Endometrium (tissue), 2 donors: ENCODE data around the gene PDHX.

Experiments
- FAIRE-seq: peaks from 2 replicates; lab custom pipeline; 2012; peaks lifted over from hg19 to GRCh38; lab: Jason Lieb, UNC
- donor health status: control.
- donor health status: control.

The PDHX gene

GRCh38 chr11:34957606-34958005 is 41.2 kb downstream of the PDHX start:
- no peak for FAIRE-seq

DNA sequence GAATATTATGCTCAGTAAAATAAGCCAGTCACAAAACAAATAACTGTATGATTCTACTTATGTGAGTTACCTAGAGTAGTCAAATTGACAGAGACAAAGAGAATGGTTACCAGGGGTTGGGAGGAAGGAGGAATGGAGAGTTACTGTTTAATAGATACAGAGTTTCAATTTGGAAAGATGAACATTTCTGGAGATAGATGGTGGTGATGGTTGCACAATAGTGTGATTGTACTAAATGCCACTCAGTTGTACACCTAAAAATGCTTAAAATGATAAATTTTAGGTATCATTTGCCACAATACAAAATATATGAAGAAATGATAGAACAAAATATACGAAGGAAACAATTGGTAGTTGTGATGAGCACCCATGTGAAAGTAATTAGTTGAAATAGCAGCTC is 43.4 kb downstream of the PDHX start:
- no peak for FAIRE-seq

DNA sequence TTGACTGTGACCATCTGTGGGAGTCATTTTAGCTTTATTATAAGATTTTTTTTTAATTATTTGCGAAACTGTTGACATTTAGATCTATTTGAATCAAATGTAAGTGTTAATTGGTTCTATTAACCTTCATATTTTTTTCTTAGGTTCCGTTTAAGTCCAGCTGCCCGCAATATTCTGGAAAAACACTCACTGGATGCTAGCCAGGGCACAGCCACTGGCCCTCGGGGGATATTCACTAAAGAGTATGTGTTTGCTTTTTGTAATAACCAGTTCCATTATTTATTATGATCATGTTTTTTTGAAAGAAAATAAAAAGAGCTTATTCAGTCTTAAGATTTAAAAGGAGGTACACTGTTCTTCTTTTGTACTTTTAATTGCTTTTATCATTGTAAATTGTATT is 43.9 kb downstream of the PDHX start:
- FAIRE-seq = no peak

DNA sequence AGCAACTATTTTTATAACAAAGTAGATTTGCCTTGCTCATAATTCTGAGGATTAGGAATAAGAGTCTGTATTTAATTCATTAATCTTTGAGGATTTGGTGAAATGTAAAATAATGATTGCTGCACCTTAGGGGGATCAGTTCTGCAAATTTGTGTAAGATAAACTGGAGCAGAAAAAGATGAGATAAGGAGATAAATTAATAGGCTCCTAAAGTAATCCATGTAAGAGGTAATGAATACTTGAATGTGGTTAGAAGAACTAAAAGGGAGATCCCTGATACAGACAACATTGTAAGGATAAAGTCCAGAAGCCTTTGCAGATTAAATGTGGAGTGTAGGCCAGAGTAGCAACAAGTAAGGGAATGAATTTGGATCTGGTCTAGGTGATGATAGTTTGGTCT is 45.6 kb downstream of the PDHX start:
- FAIRE-seq = no peak

GRCh38 chr11:34963351-34963750 is 46.9 kb downstream of the PDHX start:
- no peak for FAIRE-seq

- FAIRE-seq = peak; percentile 45
Measured at GRCh38 chr11:34964610-34965331, 48.4 kb downstream of the PDHX start.

DNA sequence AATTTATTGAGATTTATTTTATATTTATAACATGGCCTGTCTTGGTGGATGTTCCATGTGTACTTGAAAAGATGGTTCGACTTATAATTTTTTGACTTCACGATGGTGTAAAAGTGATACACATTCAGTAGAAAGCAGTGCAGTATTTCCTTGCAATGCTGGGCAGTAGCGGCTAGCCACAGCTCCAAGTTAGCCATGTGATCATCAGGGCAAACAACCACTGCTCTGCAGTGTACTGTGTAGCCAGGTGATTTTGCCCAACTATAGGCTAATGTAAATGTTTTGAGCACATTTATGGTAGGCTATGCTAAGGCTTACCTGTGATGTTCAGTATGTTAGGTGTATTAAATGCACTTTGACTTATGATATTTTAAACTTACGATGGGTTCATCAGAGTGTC is 52.4 kb downstream of the PDHX start:
- FAIRE-seq = no peak

GRCh38 chr11:34970033-34970432 is 53.6 kb downstream of the PDHX start:
- FAIRE-seq = no peak

- peak; percentile 48 for FAIRE-seq
Measured at GRCh38 chr11:34970480-34970879, 54.1 kb downstream of the PDHX start.

DNA sequence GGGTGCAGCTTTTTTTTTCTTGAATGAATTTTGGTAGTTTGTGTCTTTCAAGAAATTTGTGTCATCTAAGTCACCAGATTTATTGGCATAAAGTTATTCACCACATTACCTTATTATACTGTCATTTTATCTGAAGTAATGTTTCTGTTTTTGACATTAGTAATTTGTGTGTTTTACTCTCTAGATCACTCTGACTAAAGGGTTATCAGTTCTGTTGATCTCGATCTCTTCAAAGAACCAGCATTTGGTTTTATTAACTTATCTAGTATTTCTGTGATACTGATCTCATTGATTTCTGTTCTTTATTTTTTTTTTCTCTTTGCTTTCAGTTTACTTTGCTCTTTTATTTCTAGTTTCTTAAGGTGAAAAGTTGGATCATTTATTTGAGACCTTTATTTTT is 55.5 kb downstream of the PDHX start:
- FAIRE-seq = peak; percentile 31

- FAIRE-seq = no peak
Measured at GRCh38 chr11:34972366-34972765, 55.9 kb downstream of the PDHX start.

DNA sequence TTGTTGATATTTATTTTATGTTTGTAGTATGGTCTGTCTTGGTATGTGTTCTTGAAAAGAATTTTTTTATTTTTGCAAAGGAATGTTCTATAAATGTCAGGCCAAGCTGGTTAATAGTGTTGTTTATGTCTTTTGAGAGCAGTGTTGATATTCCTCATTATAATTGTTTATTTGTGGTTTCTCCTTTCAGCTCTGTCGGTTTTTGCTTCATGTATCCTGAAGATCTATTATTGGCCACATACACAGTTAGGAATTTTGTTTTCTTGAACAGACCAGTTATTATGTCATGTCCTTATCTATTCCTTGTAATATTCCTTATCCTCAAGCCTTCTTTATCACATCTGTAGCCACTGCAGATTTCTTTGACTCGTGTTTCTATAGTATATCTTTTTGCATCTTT is 56.5 kb downstream of the PDHX start:
- no peak for FAIRE-seq

DNA sequence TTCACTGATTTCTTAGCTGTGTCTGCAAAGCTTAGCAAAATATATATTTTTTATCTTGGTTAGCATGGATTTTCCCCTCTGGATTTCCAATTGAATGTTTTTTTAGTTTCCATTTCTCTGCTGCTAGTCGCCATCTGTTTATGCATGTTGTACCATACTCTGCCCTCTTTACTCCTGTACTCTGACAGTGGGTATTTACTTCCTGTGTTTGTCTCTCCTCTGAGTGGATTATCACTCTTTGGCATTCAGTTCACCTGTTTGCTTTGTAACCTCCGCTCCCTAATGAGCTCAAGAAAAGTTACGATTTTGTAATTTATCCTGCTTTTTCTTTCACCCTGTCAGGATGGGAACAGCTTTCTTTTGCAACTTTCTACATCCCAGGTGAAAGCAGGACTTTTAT is 59.1 kb downstream of the PDHX start:
- FAIRE-seq = no peak

GRCh38 chr11:34976496-34977088 is 60.2 kb downstream of the PDHX start:
- no peak for FAIRE-seq

DNA sequence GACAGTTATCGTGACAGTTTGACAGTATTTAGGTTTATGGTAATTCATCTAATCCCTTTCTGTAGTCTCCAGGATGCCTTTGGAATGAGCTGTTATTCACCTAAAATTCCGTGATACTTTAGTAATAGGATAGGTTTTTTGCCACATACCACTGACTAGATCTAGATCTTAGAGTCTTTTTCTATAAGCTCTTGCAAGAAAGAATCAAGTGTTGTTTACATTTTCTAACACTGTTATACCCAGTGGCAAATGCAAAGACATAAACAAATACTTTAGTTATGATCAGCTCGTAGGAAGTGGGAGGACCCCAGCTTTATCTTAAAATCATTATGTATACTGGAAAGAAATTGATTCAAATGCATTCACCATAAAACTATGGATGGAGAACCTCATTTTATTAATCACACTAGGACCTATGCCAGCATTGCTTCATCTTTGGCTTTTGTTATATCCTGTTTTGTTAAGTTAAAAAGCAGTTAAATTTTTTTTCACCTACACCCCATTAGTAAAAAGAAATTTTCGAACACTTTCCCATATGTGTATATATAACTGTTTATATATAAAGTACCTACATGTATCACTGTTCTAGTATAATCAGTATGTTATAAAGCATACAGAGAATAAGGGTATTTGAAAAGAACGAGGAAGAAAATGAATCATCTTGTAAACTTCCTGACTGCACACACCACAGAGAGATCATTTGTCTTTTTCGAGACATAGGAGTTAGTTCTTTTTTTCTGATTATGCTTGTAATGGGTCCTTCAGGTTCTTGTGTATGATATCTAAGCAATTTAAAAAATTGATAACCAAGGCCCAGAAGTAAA is 60.9 kb downstream of the PDHX start:
- peak; percentile 54 for FAIRE-seq

- peak; percentile 89 for FAIRE-seq
Measured at GRCh38 chr11:34978236-34979191, 62.1 kb downstream of the PDHX start.

DNA sequence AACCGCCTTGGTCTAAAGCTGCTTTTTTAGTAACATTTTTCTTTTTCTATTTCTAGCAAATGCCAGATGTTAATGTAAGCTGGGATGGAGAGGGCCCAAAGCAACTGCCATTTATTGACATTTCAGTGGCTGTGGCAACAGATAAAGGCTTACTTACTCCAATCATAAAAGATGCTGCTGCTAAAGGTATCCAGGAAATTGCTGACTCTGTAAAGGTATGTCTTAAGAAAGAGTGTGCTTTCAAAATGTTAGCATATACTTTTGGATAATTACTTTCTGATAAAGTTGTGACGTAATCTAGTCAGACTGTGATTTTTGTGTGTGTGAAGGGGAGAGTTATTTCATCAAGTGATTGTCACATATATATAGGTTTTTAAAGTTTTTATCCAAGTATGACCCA is 68.1 kb downstream of the PDHX start:
- no peak for FAIRE-seq

GRCh38 chr11:34986883-34987520 is 70.6 kb downstream of the PDHX start:
- no peak for FAIRE-seq

DNA sequence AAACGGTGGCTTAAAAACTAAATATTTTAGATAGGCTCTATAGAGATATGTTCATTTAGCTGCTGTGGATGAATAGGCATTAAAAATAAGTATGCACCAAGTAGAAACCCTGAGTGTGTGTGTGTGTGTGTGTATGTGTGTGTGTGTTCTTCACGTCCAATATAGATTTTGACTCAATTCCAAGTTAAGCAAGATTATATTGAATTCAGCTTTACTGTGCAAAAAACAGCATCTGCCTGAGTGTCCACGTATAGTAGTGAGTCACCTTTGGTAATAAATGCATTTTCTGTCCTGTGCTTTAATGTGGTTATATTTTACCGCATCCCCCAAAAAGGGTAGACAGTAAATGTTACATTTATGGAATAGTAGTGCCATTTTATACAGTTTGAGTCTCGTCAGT is 71.2 kb downstream of the PDHX start:
- no peak for FAIRE-seq

DNA sequence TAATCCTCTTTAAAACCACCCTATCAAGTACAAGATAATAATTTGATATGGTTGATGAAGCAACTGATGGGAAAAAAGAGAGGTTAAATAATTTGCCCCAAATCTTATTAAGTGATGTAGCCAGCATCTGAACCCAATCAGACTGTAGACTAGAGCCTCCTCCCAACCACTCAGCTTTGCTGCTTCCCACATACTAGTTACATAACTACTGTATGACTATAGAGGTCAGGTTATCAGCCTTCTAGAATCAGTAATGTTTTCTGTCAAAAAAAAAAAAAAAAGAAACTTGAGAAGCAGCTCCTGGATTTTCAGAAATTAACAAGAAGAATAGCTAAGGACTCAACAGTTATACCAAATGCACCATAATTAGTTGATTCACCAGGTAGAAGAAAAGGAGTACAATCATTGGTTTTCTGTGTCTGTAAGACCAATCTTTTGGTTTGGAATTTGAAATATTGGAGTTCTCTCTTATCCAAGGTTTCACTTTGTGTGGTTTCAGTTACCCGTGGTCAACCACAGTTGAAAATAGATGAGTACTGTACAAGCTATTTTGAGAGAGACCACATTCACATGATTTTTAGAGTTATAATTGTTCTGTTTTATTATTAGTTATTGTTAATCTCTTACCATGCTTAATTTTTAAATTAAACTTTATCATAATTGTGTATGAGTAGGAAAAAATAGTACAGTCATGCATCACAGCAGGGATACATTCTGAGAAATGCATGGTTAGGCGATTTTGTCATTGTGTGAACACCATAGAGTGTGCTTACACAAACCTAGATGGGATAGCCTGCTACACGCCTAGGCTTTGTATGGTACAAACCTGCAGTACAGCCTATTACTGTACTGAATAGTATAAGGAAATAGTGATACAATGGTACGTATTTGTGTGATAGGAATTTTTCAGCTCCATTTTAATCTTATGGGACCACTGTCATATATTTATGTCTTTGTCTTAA is 72.2 kb downstream of the PDHX start:
- no peak for FAIRE-seq
